Testis (tissue), 2 donors: ENCODE measurements around the gene C1QTNF8.

Experiments used
- CTCF ChIP-seq, 3 experiments: fragments of 450-650 bp in 2 of 3; fragments of 200-600 bp in 1 of 3; sonication (generic) in 1 of 3; IDR thresholded peaks; one replicate each; pipeline ENCODE4 v1.5.1; 2016 to 2019; ENCODE audit warnings: antibody characterized with exemption in 3 of 3, mild to moderate bottlenecking in 2 of 3, moderate library complexity in 1 of 3
- POLR2A ChIP-seq: fragments of 450-650 bp; IDR thresholded peaks from one replicate; pipeline ENCODE4 v1.6.1; 2017; ENCODE audit warnings: antibody characterized with exemption, mild to moderate bottlenecking, moderate library complexity

- TF ChIP-seq CTCF (IDR thresholded peaks at IDR 0.05): no peak
- no peak for TF ChIP-seq POLR2A
Observed at GRCh38 chr16:1103636-1103980, 7.6 kb upstream of the C1QTNF8 start.
